ENCODE measurements around the gene EFCAB6.

EFCAB6 gene

GRCh38 chr22:43817402-43817801 is 5.3 kb upstream of the EFCAB6 start:
- TF ChIP-seq CTCF (IDR thresholded peaks at IDR 0.05; ENCODE audit: unreplicated experiment in 3 of 3): no peak
- H3K4me1 Mint-ChIP-seq: peaks cover 21% of the 10 kb centered on the region

GRCh38 chr22:43814264-43814663 is 2.2 kb upstream of the EFCAB6 start:
- Mint-ChIP-seq H3K9me3 (no peaks in the 10 kb centered on the region), H3K4me1 (peaks cover 36% of the 10 kb centered on the region), H3K4me3 (peak overlapping the region; percentile 66 to 84 (median 78)), H3K36me3 (ENCODE audit: low read depth) (peaks cover 11% of the 10 kb centered on the region), H3K27ac (no peak overlapping the region), H3K27me3 (ENCODE audit: low read depth) (no peaks in the 10 kb centered on the region)
- no peak for TF ChIP-seq CTCF (IDR thresholded peaks at IDR 0.05; ENCODE audit: unreplicated experiment in 3 of 3)

More at GRCh38 chr22:43817402-43817801, 5.3 kb upstream of the EFCAB6 start:
- no peaks in the 10 kb centered on the region for H3K9me3 Mint-ChIP-seq
- H3K27me3 Mint-ChIP-seq (ENCODE audit: low read depth): no peaks in the 10 kb centered on the region
- peaks cover 11% of the 10 kb centered on the region for H3K36me3 Mint-ChIP-seq (ENCODE audit: low read depth)
- no peak overlapping the region for H3K27ac Mint-ChIP-seq
- H3K4me3 Mint-ChIP-seq: no peak overlapping the region

- Mint-ChIP-seq H3K27ac (peak overlapping the region; percentile 53 to 95 (median 94)), H3K27me3 (ENCODE audit: low read depth) (no peaks in the 10 kb centered on the region), H3K36me3 (ENCODE audit: low read depth) (peaks cover 11% of the 10 kb centered on the region), H3K4me3 (peak overlapping the region; percentile 91 to 97 (median 95)), H3K4me1 (peaks cover 36% of the 10 kb centered on the region), H3K9me3 (no peaks in the 10 kb centered on the region)
- no peak for TF ChIP-seq CTCF (IDR thresholded peaks at IDR 0.05; ENCODE audit: unreplicated experiment in 3 of 3)
Measured at GRCh38 chr22:43812890-43813289, 785 bp upstream of the EFCAB6 start.

- no peak for TF ChIP-seq CTCF (IDR thresholded peaks at IDR 0.05; ENCODE audit: unreplicated experiment in 3 of 3)
- Mint-ChIP-seq H3K36me3 (ENCODE audit: low read depth) (peaks cover 11% of the 10 kb centered on the region), H3K4me3 (peak overlapping the region; percentile 91 to 97 (median 95)), H3K4me1 (peaks cover 36% of the 10 kb centered on the region), H3K27ac (peak overlapping the region; percentile 53 to 95 (median 94)), H3K9me3 (no peaks in the 10 kb centered on the region), H3K27me3 (ENCODE audit: low read depth) (no peaks in the 10 kb centered on the region)
Measured at GRCh38 chr22:43811777-43812148, 342 bp downstream of the EFCAB6 start.

- H3K4me3 Mint-ChIP-seq: no peak overlapping the region
- no peak overlapping the region for H3K27ac Mint-ChIP-seq
- peaks cover 4% of the 10 kb centered on the region for H3K27me3 Mint-ChIP-seq (ENCODE audit: low read depth)
- peaks cover 12% of the 10 kb centered on the region for H3K36me3 Mint-ChIP-seq (ENCODE audit: low read depth)
- H3K9me3 Mint-ChIP-seq: peaks cover 17% of the 10 kb centered on the region
- H3K4me1 Mint-ChIP-seq: no peaks in the 10 kb centered on the region
- no peak for TF ChIP-seq CTCF (IDR thresholded peaks at IDR 0.05; ENCODE audit: unreplicated experiment in 3 of 3)
Measured at GRCh38 chr22:43802897-43803495, 9.1 kb downstream of the EFCAB6 start.

GRCh38 chr22:43800970-43801369 is 11.1 kb downstream of the EFCAB6 start:
- Mint-ChIP-seq H3K27me3 (ENCODE audit: low read depth) (no peaks in the 10 kb centered on the region), H3K36me3 (ENCODE audit: low read depth) (peaks cover 12% of the 10 kb centered on the region), H3K4me3 (no peak overlapping the region)

More at GRCh38 chr22:43800970-43801369, 11.1 kb downstream of the EFCAB6 start:
- no peaks in the 10 kb centered on the region for H3K4me1 Mint-ChIP-seq
- TF ChIP-seq CTCF (IDR thresholded peaks at IDR 0.05; ENCODE audit: unreplicated experiment in 3 of 3): no peak
- peaks cover 17% of the 10 kb centered on the region for H3K9me3 Mint-ChIP-seq
- no peak overlapping the region for H3K27ac Mint-ChIP-seq
